Common myeloid progenitor, CD34-positive (primary cell): ENCODE results near the gene SLC43A2.
A peak's percentile ranks its signal among the peaks of the same experiment; 100 is the strongest.

Experiments
- CTCF ChIA-PET: fragments of 350-600 bp; sonication (Branson Sonifier 250); formaldehyde crosslinking; loops from one replicate; lab custom pipeline; 2021; ENCODE audit warnings: antibody characterized with exemption; lab: Charles Lee
- POLR2A ChIA-PET: fragments of 350-600 bp; sonication (Branson Sonifier 250); formaldehyde crosslinking; loops from one replicate; lab custom pipeline; 2021; ENCODE audit warnings: antibody characterized with exemption; lab: Charles Lee
- DNase-seq, 3 donors: peaks; one replicate each; pipeline versions ENCODE4 v3.0.0 to v3.0.0-alpha.2; 2013
- H3K27ac ChIP-seq, 2 experiments: 1 replicate in 1 of 2; 2 replicates in 1 of 2; pipeline ENCODE4 v1.7.0; 2013; ENCODE audit warnings: inconsistent platforms in 2 of 2, low read length in 2 of 2, mild to moderate bottlenecking in 2 of 2, low read depth in 1 of 2, moderate library complexity in 1 of 2; ENCODE audit not compliant: severe bottlenecking in 2 of 2, insufficient read depth in 1 of 2, poor library complexity in 1 of 2
- H3K27me3 ChIP-seq, 5 experiments: replicated peaks in 2 of 5; 1 replicate in 3 of 5; 2 replicates in 2 of 5; pipeline versions ENCODE4 v1.6.1 to v1.7.0; 2013; ENCODE audit warnings: low read length in 4 of 5, mild to moderate bottlenecking in 2 of 5, moderate library complexity in 2 of 5, inconsistent platforms in 1 of 5; ENCODE audit not compliant: insufficient read depth in 5 of 5, control insufficient read depth in 4 of 5
- H3K36me3 ChIP-seq, 4 experiments: 1 replicate in 2 of 4; 2 replicates in 2 of 4; pipeline versions ENCODE4 v1.6.1 to v1.7.0; 2013; ENCODE audit warnings: low read length in 3 of 4, control low read depth in 1 of 4, mild to moderate bottlenecking in 1 of 4; ENCODE audit not compliant: control insufficient read depth in 4 of 4, insufficient read depth in 4 of 4
- H3K4me1 ChIP-seq, 4 experiments: 1 replicate in 3 of 4; 2 replicates in 1 of 4; pipeline versions ENCODE4 v1.6.1 to v1.7.1; 2013; ENCODE audit warnings: low read length in 3 of 4, mild to moderate bottlenecking in 3 of 4, control low read depth in 1 of 4, inconsistent platforms in 1 of 4, moderate library complexity in 1 of 4; ENCODE audit not compliant: control insufficient read depth in 4 of 4, insufficient read depth in 4 of 4; ENCODE audit errors: control extremely low read depth in 1 of 4
- H3K4me3 ChIP-seq, 7 experiments: 1 replicate in 4 of 7; 2 replicates in 3 of 7; pipeline versions ENCODE4 v1.5.1 to v1.7.0; 2013; ENCODE audit warnings: mild to moderate bottlenecking in 7 of 7, low read length in 6 of 7, moderate library complexity in 6 of 7, inconsistent platforms in 2 of 7, low read depth in 2 of 7, control low read depth in 1 of 7; ENCODE audit not compliant: insufficient read depth in 4 of 7, control insufficient read depth in 1 of 7; ENCODE audit errors: extremely low read depth in 1 of 7
- H3K9me3 ChIP-seq, 5 experiments: 1 replicate in 4 of 5; 2 replicates in 1 of 5; pipeline versions ENCODE4 v1.6.1 to v1.7.1; 2013; ENCODE audit warnings: low read length in 4 of 5, mild to moderate bottlenecking in 2 of 5, inconsistent platforms in 1 of 5, low read depth in 1 of 5, moderate library complexity in 1 of 5; ENCODE audit not compliant: control insufficient read depth in 4 of 5, insufficient read depth in 2 of 5; ENCODE audit errors: control extremely low read depth in 1 of 5
- WGBS: methylation state at CpG from one replicate; pipeline ENCODE4 v1.1.5; 2013; ENCODE audit not compliant: insufficient coverage; 5-methylcytosine and 5-hydroxymethylcytosine counted together

The SLC43A2 gene

GRCh38 chr17:1557355-1558095 is 71.1 kb downstream of the SLC43A2 start:
- no peak overlapping the region for H3K27ac ChIP-seq
- peaks cover 0 to 40% (median 24%) of the 10 kb centered on the region in 4 experiments for H3K4me1 ChIP-seq
- H3K9me3 ChIP-seq: no peaks in the 10 kb centered on the region
- DNase-seq: no peak
- ChIA-PET CTCF (no interaction called here), POLR2A (no interaction called here)
- H3K36me3 ChIP-seq: peaks cover 2 to 36% (median 10%) of the 10 kb centered on the region in 4 experiments
- H3K4me3 ChIP-seq: no peak overlapping the region
- 95% methylated on average over 22 of the region's 22 CpGs for whole genome bisulfite sequencing
- H3K27me3 ChIP-seq: no peaks in the 10 kb centered on the region

GRCh38 chr17:1555651-1556471 is 72.8 kb downstream of the SLC43A2 start:
- ChIA-PET POLR2A (no interaction called here), CTCF (interaction anchor here (1.0 to 1.9 kb wide), 3 partner anchors 15 to 70 kb away, joined by 3 to 6 read pairs (median 3); no protein-coding TSS in a partner anchor)
- 66% methylated on average over 13 of the region's 15 CpGs for WGBS
- no peaks in the 10 kb centered on the region for H3K9me3 ChIP-seq
- no peak overlapping the region for H3K27ac ChIP-seq
- H3K27me3 ChIP-seq: no peaks in the 10 kb centered on the region
- peaks cover 0 to 32% (median 14%) of the 10 kb centered on the region in 4 experiments for H3K4me1 ChIP-seq
- no peak overlapping the region for H3K4me3 ChIP-seq
- H3K36me3 ChIP-seq: peaks cover 7 to 52% (median 20%) of the 10 kb centered on the region in 4 experiments
- peak; percentile 73 to 89 (median 87) for DNase-seq

- ChIA-PET CTCF (interaction anchor here (0.6 to 1.9 kb wide), 4 partner anchors 16 to 77 kb away, joined by 3 to 6 read pairs (median 3); no protein-coding TSS in a partner anchor), POLR2A (no interaction called here)
- Histone ChIP-seq H3K9me3 (no peaks in the 10 kb centered on the region), H3K27ac (no peak overlapping the region), H3K4me3 (no peak overlapping the region), H3K36me3 (peaks cover 7 to 58% (median 29%) of the 10 kb centered on the region in 4 experiments), H3K27me3 (no peaks in the 10 kb centered on the region), H3K4me1 (peaks cover 0 to 27% (median 12%) of the 10 kb centered on the region in 4 experiments)
- DNase-seq: no peak
- WGBS: 98% methylated on average over 7 of the region's 9 CpGs
These were observed 73.7 kb downstream of the SLC43A2 start for GRCh38 chr17:1554751-1555540.

GRCh38 chr17:1553354-1554266 is 75.0 kb downstream of the SLC43A2 start:
- CTCF ChIA-PET: interaction anchor here (1.2 to 1.3 kb wide), 2 partner anchors 18 to 79 kb away, joined by 3 to 4 read pairs; no protein-coding TSS in a partner anchor
- no peak overlapping the region for H3K4me3 ChIP-seq
- DNase-seq: no peak
- H3K27me3 ChIP-seq: no peaks in the 10 kb centered on the region
- POLR2A ChIA-PET: interaction anchor here (0.6 kb wide), 1 partner anchor 751 kb away, joined by 3 read pairs; no protein-coding TSS in a partner anchor
- 98% methylated on average over 12 of the region's 12 CpGs for WGBS
- no peak overlapping the region for H3K27ac ChIP-seq
- no peaks in the 10 kb centered on the region for H3K9me3 ChIP-seq
- peaks cover 7 to 60% (median 33%) of the 10 kb centered on the region in 4 experiments for H3K36me3 ChIP-seq
- H3K4me1 ChIP-seq: peaks cover 0 to 26% (median 12%) of the 10 kb centered on the region in 4 experiments

GRCh38 chr17:1552932-1553331 is 75.7 kb downstream of the SLC43A2 start:
- peaks cover 0 to 26% (median 12%) of the 10 kb centered on the region in 4 experiments for H3K4me1 ChIP-seq
- no peak overlapping the region for H3K27ac ChIP-seq
- 98% methylated on average over 11 of the region's 11 CpGs for WGBS
- DNase-seq: no peak
- peaks cover 7 to 67% (median 40%) of the 10 kb centered on the region in 4 experiments for H3K36me3 ChIP-seq
- H3K27me3 ChIP-seq: no peaks in the 10 kb centered on the region
- no peak overlapping the region for H3K4me3 ChIP-seq
- H3K9me3 ChIP-seq: no peaks in the 10 kb centered on the region
- CTCF ChIA-PET: interaction anchor here (1.2 kb wide), 1 partner anchor 17 kb away, joined by 4 read pairs; no protein-coding TSS in a partner anchor
- POLR2A ChIA-PET: no interaction called here

- Histone ChIP-seq H3K27ac (no peak overlapping the region), H3K27me3 (no peaks in the 10 kb centered on the region), H3K4me3 (no peak overlapping the region), H3K9me3 (no peaks in the 10 kb centered on the region), H3K36me3 (peaks cover 5 to 63% (median 42%) of the 10 kb centered on the region in 4 experiments), H3K4me1 (peaks cover 0 to 20% (median 12%) of the 10 kb centered on the region in 4 experiments)
- CTCF ChIA-PET: no interaction called here
- WGBS: 100% methylated on average over 8 of the region's 12 CpGs
- POLR2A ChIA-PET: no interaction called here
- DNase-seq: no peak
These were observed 76.9 kb downstream of the SLC43A2 start for GRCh38 chr17:1551741-1552140.
